CD4-positive, CD25-positive, alpha-beta regulatory T cell (primary cell): ENCODE measurements around the gene OLA1. TPM values are rescaled to one million over a fixed set of nuclear protein-coding genes. Genes with fewer than 3 reads are reported as not detected.
A peak's percentile ranks its signal among the peaks of the same experiment; 100 is the strongest.

Experiments used
- ATAC-seq, 2 donors: fragments of 150-1000 bp; cut with Tn5 transposase; one replicate each; pipeline ENCODE4 v1.10.0; 2021; ENCODE audit warnings: low read depth in 2 of 2, moderate number of reproducible peaks in 2 of 2, moderate library complexity in 1 of 2
- DNase-seq, 3 donors: peaks; one replicate each; pipeline versions ENCODE4 v3.0.0 to v3.0.0-alpha.2; 2012 to 2022; ENCODE audit warnings: mixed read lengths in 1 of 3
- H3K27ac ChIP-seq: one replicate; pipeline ENCODE4 v1.7.0; 2013; ENCODE audit warnings: mild to moderate bottlenecking, low read length; ENCODE audit not compliant: insufficient read depth, poor library complexity, severe bottlenecking
- H3K27me3 ChIP-seq: one replicate; pipeline ENCODE4 v1.7.0; 2013; ENCODE audit warnings: low read length; ENCODE audit not compliant: control insufficient read depth, insufficient read depth
- H3K36me3 ChIP-seq: one replicate; pipeline ENCODE4 v1.7.0; 2013; ENCODE audit warnings: mild to moderate bottlenecking, low read length, moderate library complexity; ENCODE audit not compliant: control insufficient read depth, insufficient read depth
- H3K4me1 ChIP-seq: 2 replicates; pipeline ENCODE4 v1.7.0; 2013; ENCODE audit warnings: mild to moderate bottlenecking, low read length; ENCODE audit not compliant: insufficient read depth, control insufficient read depth, poor library complexity, severe bottlenecking
- H3K4me3 ChIP-seq: one replicate; pipeline ENCODE4 v1.7.0; 2013; ENCODE audit warnings: low read depth, mild to moderate bottlenecking, low read length, moderate library complexity
- H3K9me3 ChIP-seq, 2 experiments: 1 replicate in 1 of 2; 2 replicates in 1 of 2; pipeline ENCODE4 v1.7.0; 2013; ENCODE audit warnings: low read length in 2 of 2, mild to moderate bottlenecking in 1 of 2, moderate library complexity in 1 of 2; ENCODE audit not compliant: control insufficient read depth in 2 of 2
- H3K27ac Mint-ChIP-seq, 3 donors: one replicate each; pipeline ENCODE4 v1.8.0; 2020 to 2022; ENCODE audit warnings: mild to moderate bottlenecking in 3 of 3, mixed read lengths in 3 of 3, moderate library complexity in 2 of 3
- H3K27me3 Mint-ChIP-seq: one replicate; pipeline ENCODE4 v1.8.0; 2022; ENCODE audit warnings: mild to moderate bottlenecking, mixed read lengths
- H3K36me3 Mint-ChIP-seq: one replicate; pipeline ENCODE4 v1.8.0; 2020; ENCODE audit warnings: mixed read lengths
- H3K4me1 Mint-ChIP-seq, 4 donors: one replicate each; pipeline ENCODE4 v1.8.0; 2020 to 2022; ENCODE audit warnings: mixed read lengths in 4 of 4, mild to moderate bottlenecking in 1 of 4
- H3K4me3 Mint-ChIP-seq, 4 donors: one replicate each; pipeline ENCODE4 v1.8.0; 2020 to 2022; ENCODE audit warnings: mild to moderate bottlenecking in 4 of 4, mixed read lengths in 4 of 4, moderate library complexity in 3 of 4
- H3K9me3 Mint-ChIP-seq, 7 donors: one replicate each; pipeline ENCODE4 v1.8.0; 2020 to 2022; ENCODE audit warnings: mixed read lengths in 7 of 7, mild to moderate bottlenecking in 3 of 7, moderate library complexity in 2 of 7
- polyA plus RNA-seq, 4 donors: library from polyadenylated mRNA; unstranded; fragments of 300-500 nt; fragmentation: Illumina TruSeq; gene quantifications; one replicate each; pipeline ENCODE4 v1.2.3, GENCODE V29; 2021
- total RNA-seq: library from RNA; stranded (reverse); gene quantifications from one replicate; pipeline ENCODE4 v1.2.3, GENCODE V29; 2022

Gene OLA1
- total and polyA plus RNA-seq, 5 donors from 2014 or later, result 36.9 to 77.4 (median 59.9) TPM

- H3K9me3 ChIP-seq, result no peaks in the 10 kb centered on the region
- ATAC-seq (no peak), DNase-seq (no peak)
- no peak overlapping the region for H3K27ac ChIP-seq
- no peaks in the 10 kb centered on the region for H3K27me3 Mint-ChIP-seq
- H3K9me3 Mint-ChIP-seq, result no peaks in the 10 kb centered on the region
- H3K27me3 ChIP-seq, result no peaks in the 10 kb centered on the region
- H3K4me1 Mint-ChIP-seq, result peaks cover 0 to 5% (median 2%) of the 10 kb centered on the region in 4 donors
- no peak overlapping the region for H3K27ac Mint-ChIP-seq
- H3K4me1 ChIP-seq, result no peaks in the 10 kb centered on the region
- H3K36me3 ChIP-seq, result no peaks in the 10 kb centered on the region
- no peak overlapping the region for H3K4me3 Mint-ChIP-seq
- H3K4me3 ChIP-seq, result no peak overlapping the region
- H3K36me3 Mint-ChIP-seq, result peaks cover 11% of the 10 kb centered on the region
These were observed 159.4 kb downstream of the OLA1 start for GRCh38 chr2:174088706-174089460.

DNA sequence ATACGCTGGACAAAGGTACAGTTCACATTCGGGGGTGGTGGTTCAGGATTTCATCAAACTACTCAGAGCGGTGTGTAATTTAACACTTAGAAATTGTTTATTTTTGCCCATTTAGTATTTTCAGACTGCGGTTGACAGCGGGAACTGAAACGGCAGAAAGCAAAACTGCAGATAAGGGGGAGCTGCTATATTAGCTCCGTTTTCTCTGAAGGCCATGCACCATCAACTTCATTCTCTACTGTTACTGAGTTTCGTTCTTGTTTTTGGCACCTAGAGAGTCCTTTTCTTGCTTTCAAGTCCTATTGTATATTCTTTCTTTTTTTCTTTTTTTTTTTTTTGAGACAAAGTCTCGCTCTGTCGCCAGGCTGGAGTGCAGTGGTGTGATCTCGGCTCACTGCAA lies 161.6 kb downstream of the OLA1 start:
- Mint-ChIP-seq H3K27ac (no peak overlapping the region), H3K27me3 (no peaks in the 10 kb centered on the region), H3K36me3 (peaks cover 11% of the 10 kb centered on the region), H3K4me1 (peaks cover 0 to 2% (median 0%) of the 10 kb centered on the region in 4 donors), H3K4me3 (no peak overlapping the region), H3K9me3 (no peaks in the 10 kb centered on the region)
- ATAC-seq (no peak), DNase-seq (no peak)
- H3K9me3 ChIP-seq, result no peaks in the 10 kb centered on the region
- no peaks in the 10 kb centered on the region for H3K27me3 ChIP-seq
- H3K4me3 ChIP-seq, result no peak overlapping the region
- H3K36me3 ChIP-seq, result no peaks in the 10 kb centered on the region
- no peaks in the 10 kb centered on the region for H3K4me1 ChIP-seq
- H3K27ac ChIP-seq, result no peak overlapping the region

GRCh38 chr2:174085781-174086180 lies 162.6 kb downstream of the OLA1 start:
- Mint-ChIP-seq H3K4me1 (no peaks in the 10 kb centered on the region), H3K36me3 (peaks cover 11% of the 10 kb centered on the region), H3K9me3 (no peaks in the 10 kb centered on the region), H3K4me3 (no peak overlapping the region), H3K27ac (peak overlapping the region in 1 of 3 donors; percentile 11), H3K27me3 (no peaks in the 10 kb centered on the region)
- Histone ChIP-seq H3K27ac (no peak overlapping the region), H3K9me3 (no peaks in the 10 kb centered on the region), H3K27me3 (no peaks in the 10 kb centered on the region), H3K4me3 (no peak overlapping the region), H3K4me1 (no peaks in the 10 kb centered on the region), H3K36me3 (no peaks in the 10 kb centered on the region)
- DNase-seq (no peak), ATAC-seq (no peak)

DNA sequence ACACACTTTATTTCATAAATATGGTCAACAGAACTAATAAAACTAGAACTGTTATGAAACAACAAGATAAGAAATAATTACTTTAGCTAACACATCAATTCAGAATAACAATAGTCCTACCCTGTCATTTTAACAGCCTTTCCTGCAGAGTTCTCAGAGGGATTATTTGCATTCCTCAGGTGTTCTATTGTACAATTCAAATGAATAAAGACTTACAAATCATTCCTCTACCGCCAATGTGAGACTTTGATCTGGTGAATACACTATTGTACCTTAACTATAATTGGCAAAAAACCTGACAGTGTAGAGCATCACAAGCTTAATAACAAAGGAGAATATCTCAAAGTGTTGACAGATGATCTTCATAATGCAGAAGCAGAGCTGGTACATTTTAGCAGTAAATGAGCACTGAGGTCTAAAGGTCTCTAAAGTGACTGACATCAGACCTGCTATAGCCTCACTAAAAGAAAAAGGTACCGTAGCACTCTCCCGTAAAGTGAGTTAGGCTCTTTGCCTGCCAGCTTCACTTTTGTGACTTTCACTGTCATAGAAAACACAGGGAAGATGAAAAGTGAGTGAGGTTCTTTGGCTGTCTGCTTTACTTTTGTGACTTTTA lies 164.4 kb downstream of the OLA1 start:
- Mint-ChIP-seq H3K4me1 (no peaks in the 10 kb centered on the region), H3K27me3 (no peaks in the 10 kb centered on the region), H3K27ac (no peak overlapping the region), H3K4me3 (no peak overlapping the region), H3K36me3 (peaks cover 7% of the 10 kb centered on the region), H3K9me3 (no peaks in the 10 kb centered on the region)
- Histone ChIP-seq H3K27ac (no peak overlapping the region), H3K27me3 (no peaks in the 10 kb centered on the region), H3K4me1 (no peaks in the 10 kb centered on the region), H3K36me3 (no peaks in the 10 kb centered on the region), H3K9me3 (no peaks in the 10 kb centered on the region), H3K4me3 (no peak overlapping the region)
- no peak for DNase-seq
- no peak for ATAC-seq

DNA sequence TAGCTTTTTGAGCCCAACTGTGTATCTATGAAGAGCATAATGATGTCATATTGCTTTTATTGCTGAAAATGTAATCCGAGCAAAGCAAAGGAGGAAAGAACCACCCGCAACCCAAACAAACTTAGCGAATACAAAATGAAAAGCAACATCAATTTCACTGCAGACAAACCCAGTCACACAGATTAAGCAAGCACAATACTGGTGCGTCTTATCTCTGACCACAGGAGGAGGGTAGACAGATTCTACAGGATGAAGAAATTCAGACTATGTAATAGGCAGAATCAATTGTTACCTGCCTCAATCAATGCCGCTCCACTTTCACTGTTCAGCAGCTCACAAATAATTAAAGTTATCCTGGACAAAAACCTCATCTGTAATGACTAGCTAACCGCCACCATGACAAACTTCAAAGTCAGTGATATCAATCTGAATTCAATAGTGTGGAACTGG lies 167.6 kb downstream of the OLA1 start:
- peak overlapping the region in 1 of 3 donors; percentile 40 for H3K27ac Mint-ChIP-seq
- H3K36me3 ChIP-seq, result no peaks in the 10 kb centered on the region
- H3K27me3 Mint-ChIP-seq, result no peaks in the 10 kb centered on the region
- H3K9me3 Mint-ChIP-seq, result no peaks in the 10 kb centered on the region
- no peak for DNase-seq
- no peaks in the 10 kb centered on the region for H3K4me1 ChIP-seq
- no peaks in the 10 kb centered on the region for H3K4me1 Mint-ChIP-seq
- H3K27me3 ChIP-seq, result no peaks in the 10 kb centered on the region
- no peaks in the 10 kb centered on the region for H3K36me3 Mint-ChIP-seq
- no peak overlapping the region for H3K4me3 ChIP-seq
- no peak for ATAC-seq
- H3K27ac ChIP-seq, result no peak overlapping the region
- no peak overlapping the region for H3K4me3 Mint-ChIP-seq
- H3K9me3 ChIP-seq, result no peaks in the 10 kb centered on the region

DNA sequence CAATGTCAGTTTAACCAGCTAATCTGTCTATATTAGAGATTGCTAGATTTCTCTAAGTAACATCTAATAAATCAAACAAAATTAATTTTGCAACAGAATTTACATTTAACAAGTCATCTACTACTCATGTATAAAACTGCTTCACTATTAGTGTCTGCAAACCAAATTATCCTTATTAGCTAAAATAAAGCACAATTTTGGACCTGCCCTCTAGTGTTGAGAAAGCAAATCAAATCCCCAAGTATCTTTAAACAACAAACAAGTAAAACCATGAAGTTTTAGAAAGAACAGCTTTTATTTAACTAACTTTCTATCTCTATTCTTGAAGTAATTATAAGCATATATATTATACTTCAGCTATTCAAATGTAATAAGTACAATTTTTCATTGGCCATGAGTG lies 170.1 kb downstream of the OLA1 start:
- no peaks in the 10 kb centered on the region for H3K4me1 ChIP-seq
- no peaks in the 10 kb centered on the region for H3K9me3 Mint-ChIP-seq
- H3K27me3 Mint-ChIP-seq, result no peaks in the 10 kb centered on the region
- H3K36me3 Mint-ChIP-seq, result peaks cover 8% of the 10 kb centered on the region
- H3K4me3 Mint-ChIP-seq, result no peak overlapping the region
- no peak overlapping the region for H3K27ac Mint-ChIP-seq
- no peaks in the 10 kb centered on the region for H3K36me3 ChIP-seq
- no peaks in the 10 kb centered on the region for H3K9me3 ChIP-seq
- no peak for ATAC-seq
- H3K4me1 Mint-ChIP-seq, result peaks cover 0 to 1% (median 0%) of the 10 kb centered on the region in 4 donors
- H3K27ac ChIP-seq, result no peak overlapping the region
- H3K4me3 ChIP-seq, result no peak overlapping the region
- peak in 1 of 3 donors; percentile 17 for DNase-seq
- no peaks in the 10 kb centered on the region for H3K27me3 ChIP-seq

DNA sequence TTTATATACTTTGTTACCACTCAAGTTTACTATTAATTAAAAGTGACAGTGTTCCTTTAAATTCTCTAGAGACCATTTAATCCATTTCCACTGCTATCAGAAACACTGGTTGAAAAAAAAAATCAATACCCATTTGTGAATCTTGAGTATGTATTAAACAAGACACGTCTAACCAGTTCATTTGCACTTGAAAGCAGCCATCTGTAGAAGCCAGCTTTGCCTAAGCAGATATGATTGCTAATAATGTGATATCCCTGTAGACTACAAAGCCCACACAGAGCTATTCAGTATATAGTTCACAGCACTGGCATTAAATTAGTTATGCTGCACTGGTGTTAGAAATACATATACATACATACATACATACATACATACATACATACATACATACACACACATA lies 171.4 kb downstream of the OLA1 start:
- H3K4me3 ChIP-seq, result no peak overlapping the region
- H3K36me3 ChIP-seq, result no peaks in the 10 kb centered on the region
- Mint-ChIP-seq H3K4me1 (peaks cover 0 to 1% (median 0%) of the 10 kb centered on the region in 4 donors), H3K4me3 (no peak overlapping the region), H3K9me3 (no peaks in the 10 kb centered on the region), H3K27ac (no peak overlapping the region), H3K27me3 (no peaks in the 10 kb centered on the region), H3K36me3 (peaks cover 8% of the 10 kb centered on the region)
- DNase-seq (no peak), ATAC-seq (no peak)
- no peaks in the 10 kb centered on the region for H3K27me3 ChIP-seq
- H3K4me1 ChIP-seq, result no peaks in the 10 kb centered on the region
- no peak overlapping the region for H3K27ac ChIP-seq
- H3K9me3 ChIP-seq, result no peaks in the 10 kb centered on the region

DNA sequence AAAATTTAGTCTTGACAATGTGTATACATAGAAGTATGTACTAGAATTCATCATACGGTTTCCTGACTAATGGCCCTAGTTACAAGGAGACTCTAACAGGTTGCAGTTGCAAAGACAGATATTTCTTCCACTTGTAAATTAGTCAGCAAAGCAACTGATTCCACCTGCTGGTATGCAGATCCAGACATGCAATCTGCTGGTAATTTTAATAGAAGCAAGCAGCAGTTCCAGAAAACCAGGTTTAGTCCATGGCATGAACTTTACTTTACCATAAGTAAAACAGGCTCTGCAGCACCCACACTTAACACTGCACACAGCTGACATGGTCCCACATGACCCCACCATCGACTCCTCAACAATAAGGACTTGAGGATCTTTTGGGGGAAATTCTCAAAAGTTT lies 172.3 kb downstream of the OLA1 start:
- Histone ChIP-seq H3K4me3 (no peak overlapping the region), H3K27ac (no peak overlapping the region), H3K36me3 (no peaks in the 10 kb centered on the region), H3K27me3 (no peaks in the 10 kb centered on the region), H3K4me1 (no peaks in the 10 kb centered on the region), H3K9me3 (no peaks in the 10 kb centered on the region)
- H3K4me3 Mint-ChIP-seq, result no peak overlapping the region
- H3K4me1 Mint-ChIP-seq, result peaks cover 0 to 1% (median 0%) of the 10 kb centered on the region in 4 donors
- H3K27me3 Mint-ChIP-seq, result no peaks in the 10 kb centered on the region
- H3K36me3 Mint-ChIP-seq, result peaks cover 8% of the 10 kb centered on the region
- no peaks in the 10 kb centered on the region for H3K9me3 Mint-ChIP-seq
- DNase-seq, result no peak
- H3K27ac Mint-ChIP-seq, result no peak overlapping the region
- ATAC-seq, result no peak
